GM23338 (cell line): Measurements from ENCODE around the gene PAH. TPM values are rescaled to one million over a fixed set of nuclear protein-coding genes. Genes with fewer than 3 reads are reported as not detected.

Source experiments
- ATAC-seq: fragments of 200-7000 bp; cut with Tn5 transposase; 3 replicates; pipeline ENCODE4 v1.9.1; 2020
- DNase-seq: peaks from one replicate; pipeline ENCODE4 v3.0.0-alpha.2; 2015; ENCODE audit warnings: low spot score
- H2AFZ ChIP-seq: fragments of 200-600 bp; sonication (generic); 2 replicates; pipeline ENCODE4 v1.8.0; 2016; ENCODE audit warnings: antibody characterized with exemption, mild to moderate bottlenecking, moderate library complexity
- H3F3A ChIP-seq: fragments of 200-600 bp; sonication (generic); replicated peaks from 2 replicates; pipeline ENCODE4 v1.8.0; 2017; ENCODE audit warnings: antibody characterized with exemption, mixed run types, low read depth
- H3K27ac ChIP-seq: fragments of 200-600 bp; sonication (generic); 2 replicates; pipeline ENCODE4 v1.6.1; 2016; ENCODE audit warnings: low read depth
- H3K27me3 ChIP-seq: fragments of 200-600 bp; sonication (generic); 2 replicates; pipeline ENCODE4 v1.8.0; 2016; ENCODE audit warnings: mild to moderate bottlenecking, mixed run types, moderate library complexity; ENCODE audit not compliant: insufficient read depth
- H3K36me3 ChIP-seq: fragments of 200-600 bp; sonication (generic); 2 replicates; pipeline ENCODE4 v1.8.0; 2016; ENCODE audit warnings: mild to moderate bottlenecking; ENCODE audit not compliant: insufficient read depth
- H3K4me1 ChIP-seq: fragments of 200-600 bp; sonication (generic); 2 replicates; pipeline ENCODE4 v1.8.0; 2016; ENCODE audit warnings: mild to moderate bottlenecking, moderate library complexity; ENCODE audit not compliant: insufficient read depth
- H3K4me2 ChIP-seq: fragments of 200-600 bp; sonication (generic); 2 replicates; pipeline ENCODE4 v1.7.1; 2017; ENCODE audit warnings: mixed run types
- H3K4me3 ChIP-seq: fragments of 200-600 bp; sonication (generic); 2 replicates; pipeline ENCODE4 v1.6.1; 2016; ENCODE audit warnings: mixed run types
- H3K79me2 ChIP-seq: fragments of 200-600 bp; sonication (generic); replicated peaks from 2 replicates; pipeline ENCODE4 v1.8.0; 2017; ENCODE audit warnings: mild to moderate bottlenecking; ENCODE audit not compliant: insufficient read depth
- H3K9me2 ChIP-seq: fragments of 200-600 bp; sonication (generic); 2 replicates; pipeline ENCODE4 v1.8.0; 2017; ENCODE audit not compliant: insufficient read depth
- H4K20me1 ChIP-seq: fragments of 200-600 bp; sonication (generic); replicated peaks from 2 replicates; pipeline ENCODE4 v1.8.0; 2017; ENCODE audit warnings: mild to moderate bottlenecking; ENCODE audit not compliant: insufficient read depth
- H3K27ac Mint-ChIP-seq: 2 replicates; pipeline ENCODE4 v1.8.0; 2020; ENCODE audit warnings: inconsistent platforms, mild to moderate bottlenecking, moderate library complexity, mixed read lengths
- H3K27me3 Mint-ChIP-seq: 3 replicates; pipeline ENCODE4 v1.8.0; 2022; ENCODE audit warnings: low read depth, mild to moderate bottlenecking, moderate library complexity, mixed read lengths, inconsistent platforms; ENCODE audit not compliant: insufficient read depth, poor library complexity
- H3K36me3 Mint-ChIP-seq: 3 replicates; pipeline ENCODE4 v1.8.0; 2021; ENCODE audit warnings: low read depth, mild to moderate bottlenecking, inconsistent platforms, moderate library complexity, mixed read lengths
- H3K4me1 Mint-ChIP-seq: 3 replicates; pipeline ENCODE4 v1.8.0; 2020; ENCODE audit warnings: mild to moderate bottlenecking, inconsistent platforms, mixed read lengths
- H3K4me3 Mint-ChIP-seq: 3 replicates; pipeline ENCODE4 v1.8.0; 2021; ENCODE audit warnings: moderate library complexity, mild to moderate bottlenecking, inconsistent platforms, mixed read lengths
- H3K9me3 Mint-ChIP-seq: 3 replicates; pipeline ENCODE4 v1.8.0; 2020; ENCODE audit warnings: moderate library complexity, mild to moderate bottlenecking, inconsistent platforms, mixed read lengths
- CREB1 ChIP-seq: fragments of 250-450 bp; sonication (Bioruptor Pico); IDR thresholded peaks from 2 replicates; pipeline ENCODE4 v1.5.0; 2020; ENCODE audit warnings: low read depth, mild to moderate bottlenecking, moderate library complexity
- EZH2 ChIP-seq: fragments of 200-600 bp; sonication (generic); IDR thresholded peaks from one replicate; pipeline ENCODE4 v1.8.0; 2017; ENCODE audit warnings: antibody characterized with exemption, mild to moderate bottlenecking, low read depth; ENCODE audit not compliant: unreplicated experiment
- EZH2phosphoT487 ChIP-seq: fragments of 200-600 bp; sonication (generic); IDR thresholded peaks from one replicate; pipeline ENCODE4 v1.8.1; 2018; ENCODE audit warnings: antibody characterized with exemption; ENCODE audit not compliant: unreplicated experiment
- JUNB ChIP-seq: IDR thresholded peaks from one replicate; pipeline ENCODE4 v1.6.1; 2016; ENCODE audit warnings: antibody characterized with exemption; ENCODE audit not compliant: unreplicated experiment
- NANOG ChIP-seq: IDR thresholded peaks from 2 replicates; pipeline ENCODE4 v1.6.1; 2016; ENCODE audit warnings: antibody characterized with exemption, borderline replicate concordance
- POLR2AphosphoS5 ChIP-seq: IDR thresholded peaks from 2 replicates; pipeline ENCODE4 v1.6.1; 2016; ENCODE audit warnings: antibody characterized with exemption, low read depth
- STAT1 ChIP-seq: IDR thresholded peaks from one replicate; pipeline ENCODE4 v1.6.1; 2016; ENCODE audit warnings: antibody characterized with exemption; ENCODE audit not compliant: unreplicated experiment
- ZNF114 ChIP-seq: fragments of 250-450 bp; sonication (Bioruptor Pico); IDR thresholded peaks from 2 replicates; pipeline ENCODE4 v1.5.0; 2020; ENCODE audit warnings: mild to moderate bottlenecking, moderate library complexity
- ZNF331 ChIP-seq: fragments of 250-450 bp; sonication (Bioruptor Pico); IDR thresholded peaks from 2 replicates; pipeline ENCODE4 v1.5.0; 2020; ENCODE audit warnings: low read depth, mild to moderate bottlenecking, moderate library complexity
- polyA plus RNA-seq: library from polyadenylated mRNA; unstranded; fragments of >200 nt; fragmentation: Nextera tagmentation; extraction: Ambion mirVana; gene quantifications from 2 replicates; pipeline ENCODE4 v1.2.1, GENCODE V29; 2016
- total RNA-seq: library from RNA; depleted of rRNA; stranded (reverse); fragments of >200 nt; shearing (Covaris generic); gene quantifications from 2 replicates; pipeline ENCODE4 v1.2.3, GENCODE V29; 2014
- TF ChIP-seq, protein P1 (sequence below), 2 experiments: fragments of 200-600 bp in 1 of 2; sonication (generic) in 1 of 2; conservative IDR thresholded peaks; 2 replicates each; pipeline versions ENCODE4 v1.5.1 to v1.6.1; 2016 to 2017; ENCODE audit warnings: antibody characterized with exemption in 2 of 2, low read depth in 2 of 2, mild to moderate bottlenecking in 2 of 2, moderate library complexity in 1 of 2
- TF ChIP-seq, protein P2 (sequence below): IDR thresholded peaks from 2 replicates; pipeline ENCODE4 v1.6.1; 2016; ENCODE audit warnings: antibody characterized with exemption
- TF ChIP-seq, protein P3 (sequence below): fragments of 250-450 bp; sonication (Bioruptor Pico); IDR thresholded peaks from 2 replicates; pipeline ENCODE4 v1.5.0; 2020; ENCODE audit warnings: mild to moderate bottlenecking, moderate library complexity
- TF ChIP-seq, protein P4 (sequence below): IDR thresholded peaks from one replicate; pipeline ENCODE4 v1.6.1; 2018; ENCODE audit warnings: antibody characterized with exemption; ENCODE audit not compliant: unreplicated experiment

The PAH gene
- total and polyA plus RNA-seq, 2 experiments from 2014 or later = 3.7 to 4.8 TPM

DNA sequence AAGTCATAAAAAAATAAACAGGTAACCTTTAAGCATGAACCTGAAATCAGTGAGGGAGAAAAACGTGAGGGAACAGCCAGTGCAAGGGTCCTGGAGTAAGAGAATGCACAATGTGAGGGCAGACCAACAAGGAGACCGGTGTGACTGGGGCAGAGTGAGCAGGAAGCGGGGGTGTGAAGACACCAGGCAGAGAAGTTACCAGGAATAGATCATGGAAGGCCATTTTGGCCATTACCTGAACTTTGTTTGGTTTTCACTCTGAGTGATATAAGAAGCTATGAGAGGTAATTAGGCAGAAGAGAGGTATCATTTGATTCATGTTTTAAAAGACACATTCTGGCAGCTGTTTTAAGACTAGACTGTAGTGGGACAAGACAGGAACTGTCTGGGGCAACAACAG lies 15.0 kb downstream of the PAH start:
- no peak overlapping the region for H3K27ac ChIP-seq
- H3K4me3 Mint-ChIP-seq = no peak overlapping the region
- no peak for DNase-seq
- no peaks in the 10 kb centered on the region for H3K79me2 ChIP-seq
- no peaks in the 10 kb centered on the region for H3F3A ChIP-seq
- ATAC-seq = no peak
- H3K27me3 ChIP-seq = no peaks in the 10 kb centered on the region
- peaks cover 2% of the 10 kb centered on the region for H3K27me3 Mint-ChIP-seq
- H3K4me1 ChIP-seq = no peaks in the 10 kb centered on the region
- no peaks in the 10 kb centered on the region for H3K36me3 ChIP-seq
- no peaks in the 10 kb centered on the region for H3K9me3 Mint-ChIP-seq
- H3K36me3 Mint-ChIP-seq = no peaks in the 10 kb centered on the region
- no peaks in the 10 kb centered on the region for H3K4me1 Mint-ChIP-seq
- no peak for TF ChIP-seq CREB1 (CRISPR knock-in tag)
- TF ChIP-seq, protein P1, sequence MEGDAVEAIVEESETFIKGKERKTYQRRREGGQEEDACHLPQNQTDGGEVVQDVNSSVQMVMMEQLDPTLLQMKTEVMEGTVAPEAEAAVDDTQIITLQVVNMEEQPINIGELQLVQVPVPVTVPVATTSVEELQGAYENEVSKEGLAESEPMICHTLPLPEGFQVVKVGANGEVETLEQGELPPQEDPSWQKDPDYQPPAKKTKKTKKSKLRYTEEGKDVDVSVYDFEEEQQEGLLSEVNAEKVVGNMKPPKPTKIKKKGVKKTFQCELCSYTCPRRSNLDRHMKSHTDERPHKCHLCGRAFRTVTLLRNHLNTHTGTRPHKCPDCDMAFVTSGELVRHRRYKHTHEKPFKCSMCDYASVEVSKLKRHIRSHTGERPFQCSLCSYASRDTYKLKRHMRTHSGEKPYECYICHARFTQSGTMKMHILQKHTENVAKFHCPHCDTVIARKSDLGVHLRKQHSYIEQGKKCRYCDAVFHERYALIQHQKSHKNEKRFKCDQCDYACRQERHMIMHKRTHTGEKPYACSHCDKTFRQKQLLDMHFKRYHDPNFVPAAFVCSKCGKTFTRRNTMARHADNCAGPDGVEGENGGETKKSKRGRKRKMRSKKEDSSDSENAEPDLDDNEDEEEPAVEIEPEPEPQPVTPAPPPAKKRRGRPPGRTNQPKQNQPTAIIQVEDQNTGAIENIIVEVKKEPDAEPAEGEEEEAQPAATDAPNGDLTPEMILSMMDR (conservative IDR thresholded peaks at IDR 0.05; ENCODE audit: low read depth in 2 of 2) = no peak
- no peak for TF ChIP-seq NANOG
- TF ChIP-seq ZNF114 = no peak
- TF ChIP-seq POLR2AphosphoS5 = no peak
- no peak for TF ChIP-seq STAT1
- TF ChIP-seq, protein P2, sequence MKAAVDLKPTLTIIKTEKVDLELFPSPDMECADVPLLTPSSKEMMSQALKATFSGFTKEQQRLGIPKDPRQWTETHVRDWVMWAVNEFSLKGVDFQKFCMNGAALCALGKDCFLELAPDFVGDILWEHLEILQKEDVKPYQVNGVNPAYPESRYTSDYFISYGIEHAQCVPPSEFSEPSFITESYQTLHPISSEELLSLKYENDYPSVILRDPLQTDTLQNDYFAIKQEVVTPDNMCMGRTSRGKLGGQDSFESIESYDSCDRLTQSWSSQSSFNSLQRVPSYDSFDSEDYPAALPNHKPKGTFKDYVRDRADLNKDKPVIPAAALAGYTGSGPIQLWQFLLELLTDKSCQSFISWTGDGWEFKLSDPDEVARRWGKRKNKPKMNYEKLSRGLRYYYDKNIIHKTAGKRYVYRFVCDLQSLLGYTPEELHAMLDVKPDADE = no peak
- TF ChIP-seq JUNB = no peak
- TF ChIP-seq, protein P3, sequence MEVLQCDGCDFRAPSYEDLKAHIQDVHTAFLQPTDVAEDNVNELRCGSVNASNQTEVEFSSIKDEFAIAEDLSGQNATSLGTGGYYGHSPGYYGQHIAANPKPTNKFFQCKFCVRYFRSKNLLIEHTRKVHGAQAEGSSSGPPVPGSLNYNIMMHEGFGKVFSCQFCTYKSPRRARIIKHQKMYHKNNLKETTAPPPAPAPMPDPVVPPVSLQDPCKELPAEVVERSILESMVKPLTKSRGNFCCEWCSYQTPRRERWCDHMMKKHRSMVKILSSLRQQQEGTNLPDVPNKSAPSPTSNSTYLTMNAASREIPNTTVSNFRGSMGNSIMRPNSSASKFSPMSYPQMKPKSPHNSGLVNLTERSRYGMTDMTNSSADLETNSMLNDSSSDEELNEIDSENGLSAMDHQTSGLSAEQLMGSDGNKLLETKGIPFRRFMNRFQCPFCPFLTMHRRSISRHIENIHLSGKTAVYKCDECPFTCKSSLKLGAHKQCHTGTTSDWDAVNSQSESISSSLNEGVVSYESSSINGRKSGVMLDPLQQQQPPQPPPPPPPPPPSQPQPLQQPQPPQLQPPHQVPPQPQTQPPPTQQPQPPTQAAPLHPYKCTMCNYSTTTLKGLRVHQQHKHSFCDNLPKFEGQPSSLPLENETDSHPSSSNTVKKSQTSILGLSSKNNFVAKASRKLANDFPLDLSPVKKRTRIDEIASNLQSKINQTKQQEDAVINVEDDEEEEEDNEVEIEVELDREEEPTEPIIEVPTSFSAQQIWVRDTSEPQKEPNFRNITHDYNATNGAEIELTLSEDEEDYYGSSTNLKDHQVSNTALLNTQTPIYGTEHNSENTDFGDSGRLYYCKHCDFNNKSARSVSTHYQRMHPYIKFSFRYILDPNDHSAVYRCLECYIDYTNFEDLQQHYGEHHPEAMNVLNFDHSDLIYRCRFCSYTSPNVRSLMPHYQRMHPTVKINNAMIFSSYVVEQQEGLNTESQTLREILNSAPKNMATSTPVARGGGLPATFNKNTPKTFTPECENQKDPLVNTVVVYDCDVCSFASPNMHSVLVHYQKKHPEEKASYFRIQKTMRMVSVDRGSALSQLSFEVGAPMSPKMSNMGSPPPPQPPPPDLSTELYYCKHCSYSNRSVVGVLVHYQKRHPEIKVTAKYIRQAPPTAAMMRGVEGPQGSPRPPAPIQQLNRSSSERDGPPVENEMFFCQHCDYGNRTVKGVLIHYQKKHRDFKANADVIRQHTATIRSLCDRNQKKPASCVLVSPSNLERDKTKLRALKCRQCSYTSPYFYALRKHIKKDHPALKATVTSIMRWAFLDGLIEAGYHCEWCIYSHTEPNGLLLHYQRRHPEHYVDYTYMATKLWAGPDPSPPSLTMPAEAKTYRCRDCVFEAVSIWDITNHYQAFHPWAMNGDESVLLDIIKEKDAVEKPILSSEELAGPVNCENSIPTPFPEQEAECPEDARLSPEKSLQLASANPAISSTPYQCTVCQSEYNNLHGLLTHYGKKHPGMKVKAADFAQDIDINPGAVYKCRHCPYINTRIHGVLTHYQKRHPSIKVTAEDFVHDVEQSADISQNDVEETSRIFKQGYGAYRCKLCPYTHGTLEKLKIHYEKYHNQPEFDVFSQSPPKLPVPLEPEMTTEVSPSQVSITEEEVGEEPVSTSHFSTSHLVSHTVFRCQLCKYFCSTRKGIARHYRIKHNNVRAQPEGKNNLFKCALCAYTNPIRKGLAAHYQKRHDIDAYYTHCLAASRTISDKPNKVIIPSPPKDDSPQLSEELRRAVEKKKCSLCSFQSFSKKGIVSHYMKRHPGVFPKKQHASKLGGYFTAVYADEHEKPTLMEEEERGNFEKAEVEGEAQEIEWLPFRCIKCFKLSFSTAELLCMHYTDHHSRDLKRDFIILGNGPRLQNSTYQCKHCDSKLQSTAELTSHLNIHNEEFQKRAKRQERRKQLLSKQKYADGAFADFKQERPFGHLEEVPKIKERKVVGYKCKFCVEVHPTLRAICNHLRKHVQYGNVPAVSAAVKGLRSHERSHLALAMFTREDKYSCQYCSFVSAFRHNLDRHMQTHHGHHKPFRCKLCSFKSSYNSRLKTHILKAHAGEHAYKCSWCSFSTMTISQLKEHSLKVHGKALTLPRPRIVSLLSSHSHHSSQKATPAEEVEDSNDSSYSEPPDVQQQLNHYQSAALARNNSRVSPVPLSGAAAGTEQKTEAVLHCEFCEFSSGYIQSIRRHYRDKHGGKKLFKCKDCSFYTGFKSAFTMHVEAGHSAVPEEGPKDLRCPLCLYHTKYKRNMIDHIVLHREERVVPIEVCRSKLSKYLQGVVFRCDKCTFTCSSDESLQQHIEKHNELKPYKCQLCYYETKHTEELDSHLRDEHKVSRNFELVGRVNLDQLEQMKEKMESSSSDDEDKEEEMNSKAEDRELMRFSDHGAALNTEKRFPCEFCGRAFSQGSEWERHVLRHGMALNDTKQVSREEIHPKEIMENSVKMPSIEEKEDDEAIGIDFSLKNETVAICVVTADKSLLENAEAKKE (CRISPR knock-in tag) = no peak
- TF ChIP-seq EZH2phosphoT487 = no peak
- no peak for TF ChIP-seq ZNF331 (CRISPR knock-in tag)
- TF ChIP-seq, protein P4, sequence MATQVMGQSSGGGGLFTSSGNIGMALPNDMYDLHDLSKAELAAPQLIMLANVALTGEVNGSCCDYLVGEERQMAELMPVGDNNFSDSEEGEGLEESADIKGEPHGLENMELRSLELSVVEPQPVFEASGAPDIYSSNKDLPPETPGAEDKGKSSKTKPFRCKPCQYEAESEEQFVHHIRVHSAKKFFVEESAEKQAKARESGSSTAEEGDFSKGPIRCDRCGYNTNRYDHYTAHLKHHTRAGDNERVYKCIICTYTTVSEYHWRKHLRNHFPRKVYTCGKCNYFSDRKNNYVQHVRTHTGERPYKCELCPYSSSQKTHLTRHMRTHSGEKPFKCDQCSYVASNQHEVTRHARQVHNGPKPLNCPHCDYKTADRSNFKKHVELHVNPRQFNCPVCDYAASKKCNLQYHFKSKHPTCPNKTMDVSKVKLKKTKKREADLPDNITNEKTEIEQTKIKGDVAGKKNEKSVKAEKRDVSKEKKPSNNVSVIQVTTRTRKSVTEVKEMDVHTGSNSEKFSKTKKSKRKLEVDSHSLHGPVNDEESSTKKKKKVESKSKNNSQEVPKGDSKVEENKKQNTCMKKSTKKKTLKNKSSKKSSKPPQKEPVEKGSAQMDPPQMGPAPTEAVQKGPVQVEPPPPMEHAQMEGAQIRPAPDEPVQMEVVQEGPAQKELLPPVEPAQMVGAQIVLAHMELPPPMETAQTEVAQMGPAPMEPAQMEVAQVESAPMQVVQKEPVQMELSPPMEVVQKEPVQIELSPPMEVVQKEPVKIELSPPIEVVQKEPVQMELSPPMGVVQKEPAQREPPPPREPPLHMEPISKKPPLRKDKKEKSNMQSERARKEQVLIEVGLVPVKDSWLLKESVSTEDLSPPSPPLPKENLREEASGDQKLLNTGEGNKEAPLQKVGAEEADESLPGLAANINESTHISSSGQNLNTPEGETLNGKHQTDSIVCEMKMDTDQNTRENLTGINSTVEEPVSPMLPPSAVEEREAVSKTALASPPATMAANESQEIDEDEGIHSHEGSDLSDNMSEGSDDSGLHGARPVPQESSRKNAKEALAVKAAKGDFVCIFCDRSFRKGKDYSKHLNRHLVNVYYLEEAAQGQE = no peak
- TF ChIP-seq EZH2 = no peak
- H3K4me2 ChIP-seq = no peak overlapping the region
- H4K20me1 ChIP-seq = no peaks in the 10 kb centered on the region
- no peak overlapping the region for H3K4me3 ChIP-seq
- peaks cover 5% of the 10 kb centered on the region; the same call in 1 of the 2 replicates for H3K9me2 ChIP-seq
- no peak overlapping the region for H3K27ac Mint-ChIP-seq
- H2AFZ ChIP-seq = no peak overlapping the region
